ENCODE results near the gene FBN3.
A peak's percentile ranks its signal among the peaks of the same experiment; 100 is the strongest.

Gene FBN3

DNA sequence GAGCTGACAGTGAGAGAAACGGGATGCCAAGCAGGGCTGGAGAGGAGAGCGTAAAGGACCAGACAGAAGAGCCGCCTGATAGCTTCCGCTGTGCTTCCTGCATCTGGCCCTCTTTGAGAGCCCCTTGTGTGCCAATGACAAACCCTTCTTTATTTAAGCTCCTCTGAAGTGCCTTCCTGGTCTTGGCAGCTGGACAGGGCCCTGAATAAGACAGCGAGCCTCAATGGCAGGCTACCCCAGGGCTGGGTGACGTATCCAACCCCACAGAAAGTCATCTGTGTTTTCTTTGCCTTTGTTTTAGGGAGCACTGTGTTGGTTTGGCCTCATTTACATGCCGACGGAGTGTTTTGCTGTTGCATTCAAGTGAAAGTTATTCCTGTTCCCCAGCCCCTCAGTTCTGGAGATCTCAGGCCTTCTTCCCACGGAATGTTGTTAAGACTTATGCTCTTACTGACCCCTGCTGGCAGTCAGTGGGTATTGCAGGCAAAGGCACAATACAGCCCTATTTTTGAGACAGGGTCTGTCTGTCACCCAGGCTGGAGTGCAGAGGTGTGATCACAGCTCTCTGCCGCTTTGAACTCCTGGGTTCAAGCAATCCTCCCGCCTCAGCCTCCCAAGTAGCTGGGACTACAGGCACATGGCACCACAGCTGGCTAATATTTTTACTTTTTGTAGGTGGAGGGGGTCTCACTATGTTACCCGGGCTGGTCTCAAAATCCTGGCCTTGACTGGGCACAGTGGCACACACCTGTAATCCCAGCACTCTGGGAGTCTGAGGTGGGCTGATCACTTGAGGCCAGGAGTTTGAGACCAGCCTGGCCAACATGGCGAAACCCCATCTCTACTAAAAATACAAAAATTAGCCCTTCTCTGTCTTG, 80.1 kb downstream of the FBN3 start:
- intact Hi-C loops (cut with DNase I), result no loop called here
- no peak for DNase-seq

DNA sequence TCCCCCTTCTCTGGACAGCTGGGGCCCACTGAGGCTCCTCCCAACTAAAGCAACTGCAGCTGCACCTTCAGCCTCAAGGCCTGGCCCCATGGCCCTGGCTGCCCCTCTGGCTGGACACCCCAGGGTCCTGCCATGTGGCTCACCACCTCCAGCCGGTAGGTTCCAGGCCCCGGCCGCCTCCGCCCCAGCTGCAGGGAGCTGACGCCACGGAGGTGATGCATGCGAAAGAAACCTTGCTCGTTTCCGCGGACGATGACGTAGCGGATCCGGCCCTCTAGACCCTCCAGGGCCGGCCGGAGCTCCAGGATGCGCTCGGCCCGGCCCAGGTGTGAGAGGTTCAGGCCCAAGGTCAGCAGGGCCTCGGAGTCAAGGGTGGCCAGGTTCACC, 83.5 kb downstream of the FBN3 start:
- DNase-seq, result no peak
- intact Hi-C loops (cut with DNase I), result no loop called here

DNA sequence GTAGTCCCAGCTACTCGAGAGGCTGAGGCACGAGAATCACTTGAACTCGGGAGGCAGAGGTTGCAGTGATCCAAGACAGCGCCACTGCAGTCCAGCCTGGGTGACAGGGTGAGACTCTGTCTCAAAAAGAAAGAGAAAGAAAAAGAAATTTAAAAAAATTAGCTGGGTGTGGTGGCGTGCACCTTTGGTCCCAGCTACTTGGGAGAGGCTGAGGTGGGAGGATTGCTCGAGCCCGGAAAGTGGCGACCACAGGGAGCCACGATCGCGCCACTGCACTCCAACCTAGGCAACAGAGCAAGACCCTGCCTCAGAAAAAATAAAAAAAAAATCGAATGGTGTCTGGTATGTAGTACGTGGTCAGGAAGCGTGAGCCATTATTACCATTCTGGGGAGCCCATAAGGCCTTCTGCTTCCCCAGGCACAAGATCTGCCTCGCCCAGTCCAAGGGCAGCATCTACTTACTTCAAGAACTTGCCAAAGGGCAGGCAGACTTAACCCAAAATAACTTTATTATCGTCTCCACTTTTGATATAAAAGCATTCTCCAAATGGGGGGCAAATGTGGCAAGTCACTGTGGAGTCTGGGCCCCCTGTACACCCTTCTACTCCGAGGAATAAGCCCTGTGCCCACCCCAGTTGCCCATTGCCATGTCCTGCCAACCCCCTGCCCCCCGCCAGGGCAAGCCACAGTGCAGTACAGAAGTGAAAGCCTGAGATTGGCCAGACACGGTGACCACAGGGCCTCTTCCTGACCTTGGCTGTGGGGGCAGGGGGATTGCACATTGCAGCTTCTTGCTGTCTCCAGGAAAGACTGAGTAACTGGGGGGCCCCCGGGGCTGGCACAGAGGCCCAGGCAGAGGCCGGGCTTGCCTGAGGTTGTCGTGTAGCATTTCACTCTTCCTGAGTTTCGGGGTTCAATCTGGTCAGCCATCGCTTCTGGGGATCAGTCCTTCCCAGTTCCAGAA, 84.2 kb downstream of the FBN3 start:
- intact Hi-C loops (cut with DNase I), result no loop called here
- DNase-seq, result peak in 2 of 10 donors; percentile 15 to 87

GRCh38 chr19:8057545-8058270, 91.7 kb downstream of the FBN3 start:
- intact Hi-C loops (cut with DNase I), result no loop called here
- no peak for DNase-seq

- DNase-seq, result no peak
- intact Hi-C loops (cut with DNase I), result no loop called here
These were observed 92.9 kb downstream of the FBN3 start for GRCh38 chr19:8056533-8056932.

GRCh38 chr19:8054169-8054568, 95.2 kb downstream of the FBN3 start:
- intact Hi-C loops (cut with DNase I), result no loop called here
- DNase-seq, result no peak

DNA sequence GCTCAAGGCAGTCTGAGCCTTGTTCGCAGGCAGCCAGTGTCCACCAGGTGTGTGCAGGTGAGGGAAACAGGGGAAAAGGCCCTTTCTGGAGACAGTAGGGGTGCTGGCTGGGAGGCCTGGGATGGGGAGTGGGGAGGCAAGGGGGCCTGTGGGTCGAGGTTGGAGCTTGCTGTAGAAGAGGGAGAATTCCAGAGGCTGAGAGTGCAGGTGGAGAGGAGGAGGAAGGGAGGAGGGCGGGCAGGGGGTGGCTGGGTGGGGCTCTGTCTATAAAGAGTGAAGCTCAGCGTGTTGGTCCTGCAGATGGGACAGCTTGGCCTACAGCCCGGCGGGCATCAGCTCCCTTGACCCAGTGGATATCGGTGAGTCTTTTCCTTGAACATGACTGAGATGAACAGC, 96.9 kb downstream of the FBN3 start, which contains the start of gene CCL25:
CCL25 (plus strand) TSS at position 297 of the 396 bp plus-strand sequence. CDS start 290 bp downstream, outside the sequence.
- no peak for DNase-seq
- intact Hi-C loops (cut with DNase I), result no loop called here

DNA sequence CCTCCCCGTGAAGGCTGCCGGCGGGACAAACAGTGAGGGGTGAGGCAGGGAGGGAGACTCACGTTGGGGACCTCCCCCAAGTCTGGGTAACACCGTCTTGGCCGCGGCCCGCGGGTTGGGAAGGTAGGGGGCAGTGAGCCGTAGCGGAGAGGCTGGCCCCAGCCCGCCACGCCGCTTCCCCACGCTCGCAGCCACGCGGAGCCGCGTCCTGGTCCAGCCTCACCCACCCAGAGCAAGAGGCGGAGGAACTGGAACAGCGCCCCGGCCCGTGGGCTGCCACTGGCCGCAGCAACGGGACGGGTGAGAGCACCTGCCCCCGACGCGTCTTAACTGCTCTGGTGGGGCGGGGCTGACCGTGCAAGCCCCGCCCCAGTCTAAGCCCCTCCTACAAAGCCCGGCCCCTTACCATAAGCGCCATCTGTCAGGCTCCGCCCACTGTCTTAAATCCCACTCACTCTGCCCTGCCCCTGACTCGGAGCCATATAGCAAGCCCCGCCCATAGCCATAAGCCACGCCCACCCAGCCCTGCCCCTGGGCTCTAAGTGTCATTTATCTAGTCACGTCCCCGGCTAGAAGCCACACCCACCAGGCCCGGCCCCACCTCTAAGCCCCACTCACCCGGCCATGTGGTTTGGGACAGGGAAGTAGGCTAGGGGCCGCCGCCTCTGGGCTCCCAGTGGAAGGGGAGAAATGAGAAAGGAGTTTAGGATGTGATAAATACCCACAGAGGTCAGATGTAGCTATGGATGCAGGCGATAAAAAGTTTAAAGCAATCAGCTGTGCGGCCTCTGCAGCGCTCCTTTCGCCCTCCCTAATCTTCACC, 98.9 kb downstream of the FBN3 start:
- intact Hi-C loops (cut with DNase I), result no loop called here
- DNase-seq, result peak in 9 of 10 donors; percentile 36 to 94 (median 66)

GRCh38 chr19:8046569-8047165, 102.7 kb downstream of the FBN3 start:
- intact Hi-C loops (cut with DNase I), result no loop called here
- DNase-seq, result no peak

- DNase-seq, result no peak
- intact Hi-C loops (cut with DNase I), result no loop called here
These were observed 103.4 kb downstream of the FBN3 start for GRCh38 chr19:8045872-8046568.

DNA sequence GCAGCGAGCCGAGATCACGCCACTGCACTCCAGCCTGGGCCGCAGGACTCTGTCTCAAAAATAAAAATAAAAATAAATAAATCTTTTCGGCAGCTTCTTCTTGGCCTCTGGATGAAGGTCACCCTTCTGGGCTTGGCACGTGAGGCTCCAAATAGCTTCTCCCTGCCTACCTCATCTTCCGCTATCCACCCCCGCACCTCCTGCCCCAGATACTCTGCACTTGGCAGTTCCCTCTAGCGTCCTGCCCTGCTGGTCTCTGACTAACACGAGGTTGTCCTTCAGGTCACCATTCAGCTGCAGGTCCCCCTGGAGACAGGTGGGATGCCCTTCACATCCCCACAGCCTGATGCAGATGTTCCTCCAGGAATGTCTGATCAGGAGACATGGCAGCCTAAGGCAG, 105.4 kb downstream of the FBN3 start:
- DNase-seq, result no peak
- intact Hi-C loops (cut with DNase I), result no loop called here

GRCh38 chr19:8042900-8043299, 106.5 kb downstream of the FBN3 start:
- intact Hi-C loops (cut with DNase I), result no loop called here

DNA sequence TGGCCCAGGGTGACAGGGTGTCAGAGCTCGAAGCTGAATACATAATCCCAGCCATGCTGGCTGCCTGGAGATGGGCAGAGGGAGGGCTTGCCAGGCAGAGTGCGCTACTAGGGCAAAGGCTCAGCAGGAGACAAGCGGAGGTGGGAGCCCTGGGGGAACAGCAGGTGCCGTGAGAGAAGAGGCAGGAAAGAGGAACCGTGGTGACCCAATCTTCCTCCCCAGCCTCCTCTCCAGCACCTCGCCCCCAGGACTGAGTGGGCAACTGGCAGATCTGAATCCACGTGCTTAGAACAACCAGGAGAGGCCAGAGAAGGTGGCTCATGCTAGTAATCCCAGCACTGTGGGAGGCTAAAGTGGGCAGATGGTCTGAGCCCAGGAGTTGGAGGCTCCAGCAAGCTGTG, 107.9 kb downstream of the FBN3 start:
- no peak for DNase-seq
- intact Hi-C loops (cut with DNase I), result no loop called here

More at GRCh38 chr19:8042900-8043299, 106.5 kb downstream of the FBN3 start:
- DNase-seq, result no peak

- no peak for DNase-seq
- intact Hi-C loops (cut with DNase I), result no loop called here
These were observed 110.2 kb downstream of the FBN3 start for GRCh38 chr19:8039231-8039630.

DNA sequence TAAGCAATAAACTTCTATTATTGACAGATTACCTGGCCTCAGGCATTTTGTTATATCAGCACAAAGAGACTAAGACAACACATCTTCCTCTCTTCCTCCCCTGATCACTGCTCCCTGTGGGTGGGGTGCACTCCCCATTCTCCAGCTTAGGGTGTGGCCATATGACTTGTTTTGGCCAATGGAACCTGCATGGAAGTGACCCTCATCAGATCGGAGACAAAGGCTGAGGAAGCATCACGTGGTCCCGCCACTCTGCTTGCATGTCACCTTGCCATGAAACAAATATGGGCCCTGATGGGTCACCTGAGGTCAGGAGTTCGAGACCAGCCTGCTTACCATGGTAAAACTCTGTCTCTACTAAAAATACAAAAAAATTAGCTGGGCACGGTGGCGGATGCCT, 110.6 kb downstream of the FBN3 start:
- intact Hi-C loops (cut with DNase I), result no loop called here

GRCh38 chr19:8036434-8037099, 112.8 kb downstream of the FBN3 start:
- intact Hi-C loops (cut with DNase I), result no loop called here

More for the DNA sequence above, 110.6 kb downstream of the FBN3 start:
- DNase-seq, result no peak

DNA sequence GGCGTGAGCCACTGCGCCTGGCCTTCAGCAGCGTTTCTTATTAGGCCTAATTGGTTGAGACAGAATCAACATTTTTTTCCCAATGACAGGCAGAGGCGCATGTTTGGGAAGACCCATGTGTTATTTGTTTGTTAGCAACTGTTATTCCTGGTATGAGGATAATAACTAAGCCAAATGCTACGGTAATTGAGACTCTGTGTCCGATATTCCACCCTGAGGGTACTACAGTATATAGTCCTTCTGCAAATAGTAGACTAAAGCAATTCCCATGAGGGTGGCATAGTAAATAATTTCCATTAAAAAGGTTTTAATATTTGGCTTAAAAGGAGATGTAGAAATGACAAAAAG, 115.2 kb downstream of the FBN3 start:
- no peak for DNase-seq
- intact Hi-C loops (cut with DNase I), result no loop called here

More at GRCh38 chr19:8036434-8037099, 112.8 kb downstream of the FBN3 start:
- no peak for DNase-seq

Data from posterior cingulate gyrus (tissue), 11 donors.